Gastrocnemius medialis (tissue), 4 donors: Measurements from ENCODE around the gene CADPS.

Source experiments
- CTCF ChIP-seq, 5 experiments: fragments of 450-650 bp in 3 of 5; fragments of 200-600 bp in 2 of 5; sonication (generic) in 2 of 5; IDR thresholded peaks in 4 of 5; conservative IDR thresholded peaks in 1 of 5; 1 replicate in 4 of 5; 2 replicates in 1 of 5; pipeline ENCODE4 v1.5.1; 2016 to 2019; ENCODE audit warnings: antibody characterized with exemption in 5 of 5, mild to moderate bottlenecking in 3 of 5, moderate library complexity in 3 of 5
- POLR2A ChIP-seq, 2 donors: fragments of 450-650 bp; IDR thresholded peaks; one replicate each; pipeline ENCODE4 v1.6.1; 2017; ENCODE audit warnings: antibody characterized with exemption in 2 of 2, mild to moderate bottlenecking in 2 of 2, moderate library complexity in 2 of 2

DNA sequence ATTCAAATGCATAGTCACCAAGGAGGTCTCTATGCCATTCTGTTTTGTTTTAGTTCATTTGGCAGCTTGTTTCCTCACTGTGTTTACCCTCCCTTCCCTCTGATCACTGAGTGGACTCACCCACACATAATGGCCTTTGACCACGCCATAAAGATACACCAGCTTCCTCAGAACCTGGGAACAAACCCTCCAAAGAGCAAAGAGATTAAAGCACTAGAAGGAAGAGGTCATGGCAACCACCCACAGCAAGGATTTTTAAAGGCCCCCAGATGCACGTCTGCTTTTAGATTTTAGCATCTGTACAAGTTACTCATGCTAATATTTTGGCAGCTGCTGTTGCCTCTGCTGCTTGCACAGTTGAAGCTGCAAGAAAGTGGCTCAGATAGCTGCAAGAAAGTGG, 47.9 kb upstream of the CADPS start:
- TF ChIP-seq CTCF (IDR thresholded peaks at IDR 0.05 in 4 of 5, conservative IDR thresholded peaks at IDR 0.05 in 1 of 5) (no peak), POLR2A (IDR thresholded peaks at IDR 0.05) (no peak)
